Stimulated activated CD4-positive, alpha-beta T cell treated with anti-CD3 and anti-CD28 coated beads, TNF-alpha, amount 100 ng/mL, for 4 hours (primary cell): ENCODE results near the gene TCAIM.
"Not testable (repeated sequence)": the region's sequence is repeated elsewhere in the genome, so short reads cannot be mapped to it uniquely, and the experiment has no call there.

Source experiments
- DNase-seq, 3 experiments: peaks; one replicate each; pipeline ENCODE4 v3.0.0-alpha.2; 2020; ENCODE audit warnings: low read depth in 3 of 3

The TCAIM gene

DNA sequence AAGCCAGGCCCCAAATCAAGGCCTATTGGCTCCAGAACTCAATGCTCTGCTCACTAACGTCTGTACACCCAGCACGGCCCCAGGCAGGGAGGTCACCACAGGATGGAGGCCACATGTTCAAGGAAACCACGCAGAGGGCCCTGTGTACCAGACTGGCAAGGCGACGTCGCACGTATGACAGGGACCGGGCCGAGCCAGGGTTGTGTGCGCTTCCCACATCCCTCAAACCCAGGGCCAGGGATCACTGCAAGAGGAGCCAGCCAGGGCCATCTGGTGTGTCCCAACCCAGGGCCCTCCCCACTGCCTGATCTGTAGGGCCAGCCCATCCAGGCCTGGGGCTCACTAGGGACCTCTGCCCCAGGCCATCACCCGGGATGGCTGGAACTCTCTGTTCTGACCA, 76.9 kb downstream of the TCAIM start:
- no peak for DNase-seq

GRCh38 chr3:44416031-44417030, 77.8 kb downstream of the TCAIM start:
- no peak for DNase-seq

DNA sequence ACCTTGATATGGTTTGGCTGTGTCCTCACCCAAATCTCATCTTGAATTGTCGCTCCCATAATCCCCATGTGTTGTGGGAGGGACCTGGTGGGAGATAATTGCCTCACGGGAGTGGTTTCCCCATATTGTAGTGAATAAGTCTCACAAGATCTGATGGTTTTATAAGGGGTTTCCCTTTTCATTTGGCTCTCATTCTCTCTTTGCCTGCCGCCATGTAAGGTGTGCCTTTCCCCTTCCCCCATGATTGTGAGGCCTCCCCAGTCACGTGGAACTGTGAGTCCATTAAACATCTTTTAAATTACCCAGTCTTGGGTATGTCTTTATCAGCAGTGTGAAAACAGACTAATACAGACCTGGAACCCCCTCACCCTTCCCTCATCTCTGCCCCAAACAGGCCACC, 79.6 kb downstream of the TCAIM start:
- DNase-seq = not testable (repeated sequence)

DNA sequence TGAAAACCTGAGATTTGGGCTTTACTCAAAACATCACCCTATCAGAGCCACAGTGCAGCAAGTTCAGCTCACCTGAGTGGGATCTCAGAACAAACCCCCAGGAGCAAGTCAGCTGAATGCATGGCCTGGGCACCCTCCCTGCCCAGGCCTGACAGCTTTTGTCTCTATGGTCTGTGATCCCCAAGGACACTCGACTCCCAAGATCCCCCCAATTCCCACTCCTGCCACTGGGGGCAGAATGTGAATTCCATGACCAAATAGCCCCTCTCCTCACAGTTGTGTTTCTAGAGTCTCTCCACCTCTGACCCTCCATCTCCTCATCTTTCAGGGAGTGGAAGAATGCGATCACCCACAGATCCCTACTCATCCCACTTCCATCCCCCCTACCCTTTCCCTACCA, 80.0 kb downstream of the TCAIM start:
- DNase-seq = no peak

DNA sequence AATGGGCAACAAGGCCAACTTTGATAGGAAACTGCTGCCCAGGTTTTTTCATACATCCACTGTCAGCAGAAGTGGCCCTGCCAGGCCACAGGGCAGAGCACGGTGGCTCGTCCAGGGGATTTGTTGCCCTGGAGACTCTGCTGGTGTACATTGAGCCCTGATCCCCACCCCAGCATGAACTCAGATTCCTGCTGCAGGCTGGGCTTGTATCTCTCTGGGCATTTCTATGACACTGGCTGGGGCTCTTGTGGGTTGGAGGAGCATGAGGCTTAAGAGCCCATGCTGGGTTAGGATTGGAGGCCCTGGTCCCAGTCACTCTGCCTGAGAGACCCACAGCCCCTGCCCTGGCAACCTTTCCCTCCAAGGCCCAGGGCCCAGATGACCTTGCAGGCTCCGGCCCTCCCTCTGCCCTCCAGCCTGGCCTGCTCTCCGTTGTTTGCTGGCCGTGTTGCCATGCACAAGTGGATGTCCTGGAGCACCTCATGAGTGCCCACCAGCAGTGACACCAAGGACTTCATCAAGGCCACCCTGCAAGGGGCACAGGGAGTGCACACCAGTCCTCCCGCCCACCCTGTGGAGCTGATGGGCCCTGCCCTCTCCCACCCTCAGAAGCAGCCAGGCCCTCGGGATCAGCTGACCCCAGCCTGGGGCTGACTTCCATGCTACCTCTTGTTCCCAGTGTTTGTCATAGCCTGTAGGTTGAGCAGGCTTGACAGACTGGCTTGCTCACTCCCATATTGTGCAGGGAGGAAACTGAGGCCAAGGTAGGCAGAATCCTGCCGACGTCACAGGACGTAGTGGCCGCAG, 80.8 kb downstream of the TCAIM start:
- DNase-seq = no peak

DNA sequence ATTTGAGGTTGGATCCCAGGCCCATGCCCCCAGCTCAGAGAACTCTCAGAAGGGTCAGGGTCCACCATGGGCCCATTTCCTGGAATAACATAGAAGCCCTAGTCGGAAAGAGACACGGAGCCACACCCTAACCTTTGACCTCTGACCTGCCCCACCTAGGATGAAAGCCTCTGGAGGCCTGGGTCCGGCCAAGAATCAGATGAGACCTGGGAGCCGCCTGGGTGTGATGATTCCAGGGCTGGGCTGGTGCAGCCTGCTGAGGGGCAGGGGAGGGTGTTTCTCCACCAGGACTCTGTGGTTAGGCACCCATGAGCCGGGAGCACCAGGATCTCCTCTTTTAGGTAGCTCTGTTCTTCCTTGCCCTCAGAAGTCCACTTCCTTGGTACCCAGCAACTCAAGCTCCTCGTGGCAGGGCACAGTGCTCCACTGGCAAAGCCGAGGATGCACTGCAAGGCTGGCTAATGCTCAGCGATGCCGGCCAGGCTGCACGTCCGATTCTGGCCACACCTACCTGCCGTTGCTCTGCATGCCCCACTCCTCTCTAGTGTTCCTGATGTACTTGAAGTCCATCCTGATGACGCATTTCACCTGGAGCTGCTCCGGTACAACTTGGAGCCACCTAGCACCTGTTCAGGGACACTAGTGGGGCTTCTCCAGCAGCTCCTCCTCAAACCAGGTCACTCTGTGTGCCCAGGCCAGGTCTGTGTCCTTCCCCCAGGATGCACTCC, 81.5 kb downstream of the TCAIM start:
- no peak for DNase-seq

GRCh38 chr3:44420676-44421075, 82.1 kb downstream of the TCAIM start:
- DNase-seq = no peak

DNA sequence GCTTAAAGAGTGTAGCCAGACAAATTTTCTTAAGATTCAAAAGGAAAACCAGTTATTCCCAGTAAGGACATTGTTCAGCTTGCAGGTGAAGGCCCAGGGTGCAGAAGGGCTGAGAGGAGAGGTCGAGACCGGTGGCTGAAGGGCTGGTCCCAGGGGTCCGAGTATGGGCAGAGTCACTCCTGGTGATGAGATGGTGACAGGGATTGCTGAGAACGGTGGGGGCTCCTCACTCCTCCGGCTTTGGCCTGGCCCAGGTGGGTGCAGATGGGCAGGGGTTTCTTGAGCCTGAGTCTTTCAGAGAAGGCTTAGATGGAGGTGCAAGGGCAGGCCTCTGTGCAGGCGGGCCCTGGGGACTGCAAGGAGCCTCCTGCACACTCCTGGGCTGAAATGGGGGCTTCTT, 82.7 kb downstream of the TCAIM start:
- DNase-seq = no peak

DNA sequence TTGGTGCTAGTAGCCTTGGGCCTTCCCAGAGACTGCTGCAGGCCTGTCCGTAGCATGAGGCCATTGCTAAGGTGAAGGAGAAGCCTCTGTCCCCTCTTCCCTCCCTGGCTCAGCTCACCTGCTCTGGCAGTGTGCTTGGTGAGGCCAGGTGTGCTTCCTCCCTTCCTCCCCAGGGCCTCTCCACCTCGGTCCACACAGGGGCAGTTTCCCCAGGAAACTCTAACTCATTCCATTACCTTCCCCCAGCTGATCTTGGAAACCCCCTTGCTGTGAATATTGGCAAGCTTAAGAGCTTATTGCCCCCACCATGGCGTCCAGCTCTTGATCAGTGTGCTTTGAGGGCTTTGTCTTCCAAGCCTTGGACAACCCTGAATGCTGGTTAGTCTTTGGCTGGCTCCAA, 86.2 kb downstream of the TCAIM start:
- no peak for DNase-seq

- DNase-seq = no peak
Observed at GRCh38 chr3:44427683-44428082, 89.1 kb downstream of the TCAIM start.

- no peak for DNase-seq
Observed at GRCh38 chr3:44428910-44429309, 90.3 kb downstream of the TCAIM start.

- no peak for DNase-seq
Observed at GRCh38 chr3:44429459-44429858, 90.9 kb downstream of the TCAIM start.

DNA sequence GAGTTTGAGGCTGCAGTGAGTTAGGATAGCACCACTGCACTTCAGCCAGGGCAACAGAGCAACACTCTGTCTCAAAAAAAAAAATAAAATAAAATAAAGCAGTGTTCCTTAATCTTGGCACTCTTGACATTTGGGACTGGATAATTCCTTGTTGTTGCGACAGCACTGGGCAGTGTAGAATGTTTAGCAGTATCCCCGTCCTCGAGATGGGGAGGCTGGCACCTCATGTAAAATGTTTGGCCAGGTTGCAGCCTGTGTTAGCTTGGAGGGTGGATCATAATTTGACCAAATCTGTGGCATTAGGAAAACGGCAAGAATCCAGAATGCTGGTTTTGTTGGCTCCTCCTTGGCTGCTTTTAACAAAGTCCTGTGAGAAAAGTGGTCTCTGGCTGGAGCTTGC, 91.9 kb downstream of the TCAIM start:
- no peak for DNase-seq

DNA sequence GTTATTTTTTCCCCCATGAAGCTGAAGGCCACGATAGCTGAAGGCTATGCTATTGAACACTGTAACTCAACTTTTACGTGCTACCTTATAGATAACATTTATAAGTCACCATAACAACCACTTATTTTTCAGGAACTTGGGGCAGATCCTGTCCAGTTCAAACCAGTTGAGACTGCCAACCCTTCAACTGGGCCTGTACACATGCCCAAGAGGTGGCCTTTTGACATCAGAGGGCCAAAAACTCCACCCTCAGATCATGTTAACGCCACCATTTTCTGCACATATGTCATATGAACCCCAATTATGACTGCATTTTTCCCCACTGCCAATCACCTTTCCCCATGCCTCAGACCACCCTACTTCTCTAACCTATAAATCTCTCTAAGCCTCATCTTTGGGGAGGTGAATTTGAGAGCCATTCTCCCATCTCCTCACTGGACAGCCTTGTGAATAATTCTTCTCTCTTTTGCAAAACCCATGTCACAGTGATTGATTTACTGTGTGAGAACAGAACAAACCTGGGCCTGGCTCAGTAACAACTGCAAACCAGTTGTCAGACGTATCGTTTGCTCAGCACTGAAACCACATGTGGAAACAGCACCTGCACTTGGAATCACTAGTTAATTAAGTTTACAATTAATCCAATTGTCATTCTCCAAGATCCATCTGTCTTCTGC, 96.4 kb downstream of the TCAIM start:
- no peak for DNase-seq

DNA sequence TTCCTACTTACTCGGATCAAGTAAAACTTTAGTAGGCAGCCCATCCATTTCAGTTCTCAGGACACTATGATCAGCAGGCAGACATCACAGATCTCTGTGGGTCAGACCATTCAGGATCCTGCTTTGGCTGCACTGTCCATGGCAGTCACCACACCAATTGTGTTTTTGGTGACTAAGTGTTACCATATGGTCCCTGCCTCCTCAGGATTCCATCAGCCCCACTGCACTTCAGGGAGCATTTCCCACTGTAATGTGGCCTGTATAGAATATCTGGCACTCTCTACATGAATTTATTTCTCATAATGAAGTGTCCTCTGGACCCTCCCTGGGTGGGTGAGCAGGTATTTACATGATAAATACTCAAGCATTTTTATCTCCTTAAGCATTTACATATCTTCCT, 97.6 kb downstream of the TCAIM start:
- DNase-seq = no peak

GRCh38 chr3:44437800-44438199, 99.2 kb downstream of the TCAIM start:
- no peak for DNase-seq

DNA sequence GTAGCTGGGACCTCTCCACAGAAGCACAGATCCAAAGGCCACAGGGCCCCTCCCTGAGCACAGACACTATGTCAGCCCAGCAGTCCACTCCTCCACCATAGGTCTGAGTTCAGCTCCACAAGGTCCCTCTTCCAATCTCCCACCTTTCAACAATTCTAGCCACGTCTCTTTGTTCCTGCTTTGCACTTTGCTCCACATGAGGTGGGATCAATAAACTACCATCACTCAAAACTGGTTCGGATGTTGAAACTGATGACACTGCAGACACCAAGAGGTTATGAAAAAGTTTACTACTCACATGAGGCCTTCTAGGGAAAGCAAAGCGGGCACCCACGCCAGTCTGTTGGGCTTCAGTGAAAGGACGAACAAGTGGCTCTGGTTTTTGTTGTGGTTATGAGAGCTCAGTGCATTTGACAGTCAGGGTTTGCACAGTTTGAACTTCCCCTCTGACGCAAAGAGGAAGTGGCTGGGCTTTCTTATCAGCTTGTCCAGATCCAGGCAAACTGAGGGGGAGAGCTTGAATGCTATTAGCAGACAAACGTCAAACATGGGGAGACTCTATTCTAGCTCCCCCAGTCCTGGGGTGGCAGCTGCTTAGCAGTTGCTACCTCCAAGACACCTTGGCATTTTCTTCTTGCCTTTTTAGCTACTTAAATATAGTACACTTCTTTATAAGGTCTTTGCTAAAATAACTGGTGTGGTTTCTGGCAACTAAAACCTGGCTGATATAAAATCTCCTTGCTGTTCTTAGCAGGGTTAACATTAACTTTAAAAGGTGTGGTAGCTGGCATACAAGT, 101.1 kb downstream of the TCAIM start:
- peak; percentile 6 to 18 (median 10) for DNase-seq

GRCh38 chr3:44442596-44443309, 104.2 kb downstream of the TCAIM start:
- DNase-seq = no peak

GRCh38 chr3:44444437-44444836, 105.9 kb downstream of the TCAIM start:
- DNase-seq = no peak
